H9 (cell line): Measurements from ENCODE around the gene CSNK1G1. TPM values are rescaled to one million over a fixed set of nuclear protein-coding genes. Genes with fewer than 3 reads are reported as not detected.

Source experiments
- DNase-seq: peaks from one replicate; pipeline ENCODE4 v3.0.0-alpha.2; 2017
- H2AFZ ChIP-seq: one replicate; pipeline ENCODE4 v1.6.1; 2013; ENCODE audit warnings: mild to moderate bottlenecking, low read length, control low read depth, moderate library complexity
- H2AK5ac ChIP-seq: 2 replicates; pipeline ENCODE4 v1.6.1; 2013; ENCODE audit warnings: low read length, control low read depth, mixed read lengths; ENCODE audit not compliant: insufficient read length
- H2BK120ac ChIP-seq: one replicate; pipeline ENCODE4 v1.6.1; 2013; ENCODE audit warnings: low read depth, mild to moderate bottlenecking, low read length, control low read depth, inconsistent platforms; ENCODE audit not compliant: poor library complexity, severe bottlenecking
- H2BK12ac ChIP-seq: 2 replicates; pipeline ENCODE4 v1.6.1; 2013; ENCODE audit warnings: low read length, control low read depth, mixed read lengths, low read depth; ENCODE audit not compliant: insufficient read length
- H2BK15ac ChIP-seq: 2 replicates; pipeline ENCODE4 v1.6.1; 2013; ENCODE audit warnings: low read depth, low read length, control low read depth
- H2BK20ac ChIP-seq: one replicate; pipeline ENCODE4 v1.6.1; 2013; ENCODE audit warnings: low read depth, mild to moderate bottlenecking, low read length, control low read depth, inconsistent platforms; ENCODE audit not compliant: poor library complexity, severe bottlenecking
- H2BK5ac ChIP-seq: 2 replicates; pipeline ENCODE4 v1.6.1; 2013; ENCODE audit warnings: low read length, control low read depth, mixed read lengths; ENCODE audit not compliant: insufficient read length
- H3K14ac ChIP-seq: 2 replicates; pipeline ENCODE4 v1.6.1; 2013; ENCODE audit warnings: low read length, control low read depth; ENCODE audit not compliant: insufficient read depth
- H3K18ac ChIP-seq: 2 replicates; pipeline ENCODE4 v1.6.1; 2013; ENCODE audit warnings: low read depth, mild to moderate bottlenecking, mixed read lengths, low read length, control low read depth; ENCODE audit not compliant: insufficient read length
- H3K23ac ChIP-seq: 2 replicates; pipeline ENCODE4 v1.6.1; 2013; ENCODE audit warnings: low read length, control low read depth, mixed read lengths, low read depth; ENCODE audit not compliant: insufficient read length
- H3K23me2 ChIP-seq: 2 replicates; pipeline ENCODE4 v1.6.1; 2013; ENCODE audit warnings: low read depth, mild to moderate bottlenecking, mixed read lengths, low read length, control low read depth; ENCODE audit not compliant: insufficient read length, poor library complexity, severe bottlenecking
- H3K27ac ChIP-seq: 2 replicates; pipeline ENCODE4 v1.5.1; 2013; ENCODE audit warnings: low read length, control low read depth, mixed read lengths, low read depth; ENCODE audit not compliant: insufficient read length
- H3K27me3 ChIP-seq: 2 replicates; pipeline ENCODE4 v1.6.1; 2013; ENCODE audit warnings: low read length, control low read depth, inconsistent platforms; ENCODE audit not compliant: insufficient read depth
- H3K4ac ChIP-seq: 2 replicates; pipeline ENCODE4 v1.6.1; 2013; ENCODE audit warnings: low read depth, mild to moderate bottlenecking, control low read depth, inconsistent platforms, low read length, moderate library complexity
- H3K4me1 ChIP-seq: 2 replicates; pipeline ENCODE4 v1.6.1; 2013; ENCODE audit warnings: low read length, control low read depth, inconsistent platforms; ENCODE audit not compliant: insufficient read depth
- H3K4me2 ChIP-seq: 2 replicates; pipeline ENCODE4 v1.6.1; 2013; ENCODE audit warnings: low read length, control low read depth, mixed read lengths; ENCODE audit not compliant: insufficient read length, insufficient read depth
- H3K56ac ChIP-seq: 2 replicates; pipeline ENCODE4 v1.6.1; 2013; ENCODE audit warnings: low read depth, mild to moderate bottlenecking, mixed read lengths, low read length, control low read depth; ENCODE audit not compliant: insufficient read length
- H3K79me1 ChIP-seq: 2 replicates; pipeline ENCODE4 v1.6.1; 2013; ENCODE audit warnings: low read depth, mild to moderate bottlenecking, moderate library complexity, low read length, control low read depth, inconsistent platforms; ENCODE audit not compliant: insufficient read depth, poor library complexity, severe bottlenecking
- H3K79me2 ChIP-seq: 2 replicates; pipeline ENCODE4 v1.6.1; 2013; ENCODE audit warnings: low read length, control low read depth, inconsistent platforms; ENCODE audit not compliant: insufficient read depth
- H3K9ac ChIP-seq: 2 replicates; pipeline ENCODE4 v1.6.1; 2013; ENCODE audit warnings: low read length, control low read depth, mixed read lengths; ENCODE audit not compliant: insufficient read length; ENCODE audit errors: extremely low read depth
- H3K9me3 ChIP-seq: one replicate; pipeline ENCODE4 v1.6.1; 2013; ENCODE audit warnings: low read depth, low read length, inconsistent platforms; ENCODE audit not compliant: control insufficient read depth
- H3T11ph ChIP-seq: one replicate; pipeline ENCODE4 v1.6.1; 2013; ENCODE audit warnings: mild to moderate bottlenecking, low read length, control low read depth, inconsistent platforms
- H4K20me1 ChIP-seq: one replicate; pipeline ENCODE4 v1.6.1; 2013; ENCODE audit not compliant: control insufficient read depth, insufficient read length, insufficient read depth
- H4K5ac ChIP-seq: 2 replicates; pipeline ENCODE4 v1.6.1; 2013; ENCODE audit warnings: low read depth, mild to moderate bottlenecking, mixed read lengths, low read length, control low read depth; ENCODE audit not compliant: insufficient read length
- H4K8ac ChIP-seq: replicated peaks from 2 replicates; pipeline ENCODE4 v1.6.1; 2013; ENCODE audit warnings: low read length, control low read depth, mixed read lengths, low read depth; ENCODE audit not compliant: insufficient read length
- H4K91ac ChIP-seq: 2 replicates; pipeline ENCODE4 v1.6.1; 2013; ENCODE audit warnings: low read depth, mild to moderate bottlenecking, moderate library complexity, mixed read lengths, low read length, control low read depth; ENCODE audit not compliant: insufficient read length
- H3K27ac Mint-ChIP-seq, 3 experiments: 2 replicates in 2 of 3; 3 replicates in 1 of 3; pipeline ENCODE4 v1.8.0; 2020 to 2021; ENCODE audit warnings: mixed read lengths in 3 of 3, mild to moderate bottlenecking in 1 of 3, moderate library complexity in 1 of 3
- H3K27me3 Mint-ChIP-seq: 2 replicates; pipeline ENCODE4 v1.8.0; 2021; ENCODE audit warnings: low read depth, mild to moderate bottlenecking, moderate library complexity, mixed read lengths
- H3K36me3 Mint-ChIP-seq, 3 experiments: 2 replicates in 2 of 3; 3 replicates in 1 of 3; pipeline ENCODE4 v1.8.0; 2020 to 2021; ENCODE audit warnings: low read depth in 3 of 3, mixed read lengths in 3 of 3; ENCODE audit not compliant: insufficient read depth in 1 of 3
- H3K4me1 Mint-ChIP-seq, 2 experiments: 2 replicates each; pipeline ENCODE4 v1.8.0; 2020; ENCODE audit warnings: mixed read lengths in 2 of 2
- H3K4me3 Mint-ChIP-seq, 2 experiments: 2 replicates in 1 of 2; 3 replicates in 1 of 2; pipeline ENCODE4 v1.8.0; 2020 to 2021; ENCODE audit warnings: mild to moderate bottlenecking in 2 of 2, mixed read lengths in 2 of 2, moderate library complexity in 1 of 2
- H3K9me3 Mint-ChIP-seq, 2 experiments: 2 replicates in 1 of 2; 3 replicates in 1 of 2; pipeline ENCODE4 v1.8.0; 2020; ENCODE audit warnings: mild to moderate bottlenecking in 2 of 2, mixed read lengths in 2 of 2, moderate library complexity in 1 of 2
- total RNA-seq: library from RNA; stranded (reverse); gene quantifications from 2 replicates; pipeline ENCODE4 v1.2.1, GENCODE V29; 2021
- TF ChIP-seq, protein P1 (sequence below): fragments of 200-600 bp; sonication (generic); conservative IDR thresholded peaks from 3 replicates; pipeline ENCODE4 v1.8.0; 2021; ENCODE audit warnings: antibody characterized with exemption, mild to moderate bottlenecking

The CSNK1G1 gene
- total RNA-seq, 1 experiment from 2014 or later: 17.1 TPM

DNA sequence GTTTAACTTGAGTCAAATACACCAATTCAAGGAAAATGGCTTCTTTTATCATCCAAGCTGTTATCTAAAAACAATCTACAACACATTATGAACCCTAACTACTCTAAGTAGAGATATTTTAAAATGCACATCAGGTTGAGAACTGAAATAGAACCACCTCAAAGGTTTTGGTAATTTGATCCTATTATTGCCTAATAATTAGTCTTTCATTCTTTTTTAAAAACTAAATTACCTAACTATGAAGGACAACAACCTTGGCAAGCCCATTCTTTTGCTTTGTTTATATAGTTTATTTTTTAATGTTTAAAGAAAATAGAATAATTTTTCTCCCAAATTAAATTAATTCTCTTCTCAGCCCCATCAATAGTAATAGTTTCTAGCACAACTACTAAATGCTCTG lies 132.1 kb downstream of the CSNK1G1 start:
- Histone ChIP-seq H2BK12ac (no peak overlapping the region), H2BK15ac (no peak overlapping the region), H4K91ac (no peak overlapping the region), H2AK5ac (no peak overlapping the region), H3K23me2 (no peaks in the 10 kb centered on the region), H3K4me2 (no peak overlapping the region), H3K4ac (no peak overlapping the region), H3K79me2 (no peaks in the 10 kb centered on the region), H3K9ac (no peak overlapping the region), H3K56ac (no peak overlapping the region), H3T11ph (no peak overlapping the region), H3K23ac (no peak overlapping the region), H2BK20ac (no peak overlapping the region), H3K27ac (no peak overlapping the region), H3K4me1 (no peaks in the 10 kb centered on the region), H3K9me3 (no peaks in the 10 kb centered on the region), H4K5ac (no peak overlapping the region), H3K18ac (no peak overlapping the region), H3K79me1 (no peaks in the 10 kb centered on the region), H4K8ac (no peak overlapping the region), H3K27me3 (no peaks in the 10 kb centered on the region), H4K20me1 (no peaks in the 10 kb centered on the region), H2BK120ac (no peak overlapping the region), H3K14ac (no peak overlapping the region), H2BK5ac (no peak overlapping the region), H2AFZ (no peak overlapping the region)
- H3K4me1 Mint-ChIP-seq: no peaks in the 10 kb centered on the region
- TF ChIP-seq, protein P1, sequence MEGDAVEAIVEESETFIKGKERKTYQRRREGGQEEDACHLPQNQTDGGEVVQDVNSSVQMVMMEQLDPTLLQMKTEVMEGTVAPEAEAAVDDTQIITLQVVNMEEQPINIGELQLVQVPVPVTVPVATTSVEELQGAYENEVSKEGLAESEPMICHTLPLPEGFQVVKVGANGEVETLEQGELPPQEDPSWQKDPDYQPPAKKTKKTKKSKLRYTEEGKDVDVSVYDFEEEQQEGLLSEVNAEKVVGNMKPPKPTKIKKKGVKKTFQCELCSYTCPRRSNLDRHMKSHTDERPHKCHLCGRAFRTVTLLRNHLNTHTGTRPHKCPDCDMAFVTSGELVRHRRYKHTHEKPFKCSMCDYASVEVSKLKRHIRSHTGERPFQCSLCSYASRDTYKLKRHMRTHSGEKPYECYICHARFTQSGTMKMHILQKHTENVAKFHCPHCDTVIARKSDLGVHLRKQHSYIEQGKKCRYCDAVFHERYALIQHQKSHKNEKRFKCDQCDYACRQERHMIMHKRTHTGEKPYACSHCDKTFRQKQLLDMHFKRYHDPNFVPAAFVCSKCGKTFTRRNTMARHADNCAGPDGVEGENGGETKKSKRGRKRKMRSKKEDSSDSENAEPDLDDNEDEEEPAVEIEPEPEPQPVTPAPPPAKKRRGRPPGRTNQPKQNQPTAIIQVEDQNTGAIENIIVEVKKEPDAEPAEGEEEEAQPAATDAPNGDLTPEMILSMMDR: no peak
- no peak for DNase-seq
- no peak overlapping the region for H3K27ac Mint-ChIP-seq
- H3K27me3 Mint-ChIP-seq: no peaks in the 10 kb centered on the region
- H3K36me3 Mint-ChIP-seq: peaks cover 7 to 13% (median 8%) of the 10 kb centered on the region in 3 experiments; a peak in 6 of 7 replicates
- peaks cover 2 to 7% of the 10 kb centered on the region in 2 experiments; a peak in 4 of 5 replicates for H3K9me3 Mint-ChIP-seq
- H3K4me3 Mint-ChIP-seq: no peak overlapping the region
